HG03045 (cell line): ENCODE results near the gene OR2K2.
"Not testable (repeated sequence)": the region's sequence is repeated elsewhere in the genome, so short reads cannot be mapped to it uniquely, and the experiment has no call there.

Source experiments
- ATAC-seq: cut with Tn5 transposase; IDR thresholded peaks from one replicate; pipeline ENCODE4 v1.9.1; 2021; ENCODE audit warnings: mild to moderate bottlenecking, moderate library complexity; ENCODE audit not compliant: unreplicated experiment

OR2K2 gene

GRCh38 chr9:111298731-111299598 is 31.1 kb downstream of the OR2K2 start:
- no peak for ATAC-seq

- no peak for ATAC-seq
Measured at GRCh38 chr9:111298111-111298510, 31.9 kb downstream of the OR2K2 start.

GRCh38 chr9:111297066-111297824 is 32.8 kb downstream of the OR2K2 start:
- no peak for ATAC-seq

GRCh38 chr9:111294691-111295451 is 35.2 kb downstream of the OR2K2 start:
- ATAC-seq: no peak

- ATAC-seq: no peak
Measured at GRCh38 chr9:111287127-111287526, 42.9 kb downstream of the OR2K2 start.

GRCh38 chr9:111284703-111285102 is 45.3 kb downstream of the OR2K2 start:
- ATAC-seq: no peak

- ATAC-seq: no peak
Measured at GRCh38 chr9:111282845-111283244, 47.2 kb downstream of the OR2K2 start.

- not testable (repeated sequence) for ATAC-seq
Measured at GRCh38 chr9:111280795-111281194, 49.2 kb downstream of the OR2K2 start.
